Body of pancreas (tissue), 4 donors: ENCODE measurements around the gene SSTR3.

Experiments
- POLR2A ChIP-seq, 3 donors: fragments of 450-650 bp; IDR thresholded peaks; one replicate each; pipeline ENCODE4 v1.6.1; 2016; ENCODE audit warnings: antibody characterized with exemption in 3 of 3, mild to moderate bottlenecking in 2 of 3
- TF ChIP-seq, protein P1 (sequence below), 7 experiments: fragments of 450-650 bp in 4 of 7; fragments of 200-600 bp in 3 of 7; sonication (generic) in 3 of 7; IDR thresholded peaks; one replicate each; pipeline ENCODE4 v1.5.1; 2016 to 2019; ENCODE audit warnings: antibody characterized with exemption in 7 of 7

DNA sequence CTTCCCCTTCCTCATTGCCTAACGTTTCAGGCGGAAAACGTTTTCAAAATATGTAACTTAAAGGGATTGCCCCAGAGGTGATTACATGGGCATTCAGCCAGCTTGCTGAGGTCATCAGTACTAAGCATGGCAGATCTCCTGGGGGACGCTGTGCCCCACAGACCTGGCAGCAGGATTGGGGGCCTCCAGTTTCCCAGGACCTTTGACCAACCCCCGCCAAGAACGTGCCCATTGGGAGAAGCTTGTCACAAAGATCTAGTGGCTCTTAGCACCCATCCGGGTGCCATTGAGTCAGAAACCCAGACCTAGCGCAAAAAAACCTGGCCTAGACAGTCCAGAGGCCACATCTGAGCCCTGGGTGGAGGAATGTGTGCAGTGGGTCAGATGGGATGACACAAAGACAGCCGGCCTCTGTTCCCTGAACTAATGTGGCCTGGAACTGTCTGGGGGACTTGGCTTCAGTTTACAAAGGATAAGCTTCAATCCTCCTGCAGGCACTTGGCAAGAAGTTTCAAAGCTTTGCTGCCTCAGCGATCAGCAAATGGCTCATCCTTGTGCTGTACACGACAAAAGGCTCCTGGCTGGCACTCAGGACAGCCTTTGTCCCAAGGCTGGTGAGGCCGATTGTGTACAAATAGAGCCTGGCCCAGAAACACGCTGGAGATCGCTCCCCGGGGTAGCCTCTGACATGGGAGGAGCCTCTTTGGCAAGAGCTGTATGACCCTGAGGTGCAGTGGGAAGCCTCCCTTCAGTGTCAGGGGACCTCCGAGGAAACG, 33.7 kb downstream of the SSTR3 start:
- TF ChIP-seq, protein P1, sequence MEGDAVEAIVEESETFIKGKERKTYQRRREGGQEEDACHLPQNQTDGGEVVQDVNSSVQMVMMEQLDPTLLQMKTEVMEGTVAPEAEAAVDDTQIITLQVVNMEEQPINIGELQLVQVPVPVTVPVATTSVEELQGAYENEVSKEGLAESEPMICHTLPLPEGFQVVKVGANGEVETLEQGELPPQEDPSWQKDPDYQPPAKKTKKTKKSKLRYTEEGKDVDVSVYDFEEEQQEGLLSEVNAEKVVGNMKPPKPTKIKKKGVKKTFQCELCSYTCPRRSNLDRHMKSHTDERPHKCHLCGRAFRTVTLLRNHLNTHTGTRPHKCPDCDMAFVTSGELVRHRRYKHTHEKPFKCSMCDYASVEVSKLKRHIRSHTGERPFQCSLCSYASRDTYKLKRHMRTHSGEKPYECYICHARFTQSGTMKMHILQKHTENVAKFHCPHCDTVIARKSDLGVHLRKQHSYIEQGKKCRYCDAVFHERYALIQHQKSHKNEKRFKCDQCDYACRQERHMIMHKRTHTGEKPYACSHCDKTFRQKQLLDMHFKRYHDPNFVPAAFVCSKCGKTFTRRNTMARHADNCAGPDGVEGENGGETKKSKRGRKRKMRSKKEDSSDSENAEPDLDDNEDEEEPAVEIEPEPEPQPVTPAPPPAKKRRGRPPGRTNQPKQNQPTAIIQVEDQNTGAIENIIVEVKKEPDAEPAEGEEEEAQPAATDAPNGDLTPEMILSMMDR (IDR thresholded peaks at IDR 0.05) = no peak
- no peak for TF ChIP-seq POLR2A (IDR thresholded peaks at IDR 0.05)
